Subcutaneous abdominal adipose tissue (tissue), 5 donors: ENCODE results near the gene GJC2.
A peak's percentile ranks its signal among the peaks of the same experiment; 100 is the strongest.

ENCODE experiments used
- H3K27ac ChIP-seq: one replicate; pipeline ENCODE4 v1.7.0; 2013; ENCODE audit warnings: low read depth, mild to moderate bottlenecking, inconsistent platforms, low read length, moderate library complexity
- H3K27me3 ChIP-seq, 5 donors: one replicate each; pipeline ENCODE4 v1.7.0; 2013; ENCODE audit warnings: low read length in 5 of 5, inconsistent platforms in 1 of 5; ENCODE audit not compliant: control insufficient read depth in 5 of 5, insufficient read depth in 4 of 5
- H3K36me3 ChIP-seq, 5 donors: one replicate each; pipeline ENCODE4 v1.7.0; 2013; ENCODE audit warnings: low read length in 5 of 5; ENCODE audit not compliant: control insufficient read depth in 5 of 5, insufficient read depth in 5 of 5
- H3K4me1 ChIP-seq, 5 donors: one replicate each; pipeline ENCODE4 v1.7.0; 2013; ENCODE audit warnings: low read length in 5 of 5, mild to moderate bottlenecking in 3 of 5, moderate library complexity in 1 of 5; ENCODE audit not compliant: control insufficient read depth in 5 of 5, insufficient read depth in 5 of 5
- H3K4me3 ChIP-seq, 5 donors: one replicate each; pipeline ENCODE4 v1.7.0; 2013; ENCODE audit warnings: low read length in 5 of 5, low read depth in 1 of 5
- H3K9ac ChIP-seq, 5 donors: one replicate each; pipeline ENCODE4 v1.7.0; 2013; ENCODE audit warnings: low read length in 5 of 5, mild to moderate bottlenecking in 4 of 5, moderate library complexity in 3 of 5
- H3K9me3 ChIP-seq, 5 donors: one replicate each; pipeline ENCODE4 v1.7.0; 2013; ENCODE audit warnings: low read length in 5 of 5; ENCODE audit not compliant: control insufficient read depth in 5 of 5
- donor health status: healthy.
- donor health status: healthy.
- donor health status: healthy.
- donor health status: healthy.
- donor health status: healthy.

The GJC2 gene

DNA sequence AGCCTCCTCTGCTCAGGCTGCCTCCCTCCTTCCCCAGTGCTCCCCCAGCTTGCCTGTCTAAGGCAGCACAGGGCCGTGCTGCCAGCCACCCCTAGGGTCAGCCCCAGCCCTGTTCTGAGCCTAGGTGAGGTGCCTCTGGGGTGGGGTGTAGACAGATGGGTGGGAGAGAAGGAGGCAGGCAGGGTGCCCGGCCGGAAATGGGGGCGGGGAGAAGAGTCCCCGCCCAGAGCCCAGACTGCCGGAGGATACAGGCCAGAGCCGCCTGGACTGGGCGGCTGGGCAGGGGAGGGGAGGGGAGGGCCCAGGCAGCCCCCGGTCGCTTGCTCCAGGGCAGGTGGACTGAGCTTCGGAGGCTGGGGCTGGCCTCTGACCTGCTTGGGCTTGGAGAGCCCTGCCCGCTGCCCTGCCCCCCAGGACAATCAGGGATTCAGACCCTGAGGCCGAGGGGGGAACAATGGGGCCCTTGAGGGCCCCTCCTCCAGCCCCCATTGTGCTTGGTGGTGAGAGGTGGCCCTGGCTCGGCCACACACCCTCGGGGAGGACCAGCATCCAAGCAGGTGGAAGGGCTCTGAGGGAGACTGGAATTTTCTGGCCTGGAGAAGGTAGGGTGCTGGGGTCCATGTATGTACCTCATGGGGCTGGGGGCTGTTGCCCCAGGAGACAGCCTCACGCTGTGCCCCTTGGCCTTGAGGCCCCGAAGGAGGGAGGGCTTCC is at the start of gene GJC2:
TSS of gene GJC2 (plus strand) at position 525 of the 714 bp plus-strand sequence. CDS start 7,829 bp downstream, outside the sequence.
- Histone ChIP-seq H3K4me3 (peak within 1 kb of the TSS in 3 of 5 donors; percentile 28 to 39 (median 31)), H3K9ac (peak within 1 kb of the TSS in 2 of 5 donors; percentile 56 to 60), H3K4me1 (peaks cover 4 to 63% (median 42%) of the 10 kb centered on the region in 5 donors), H3K27ac (peak within 1 kb of the TSS; percentile 37), H3K27me3 (no peaks in the 10 kb centered on the region), H3K36me3 (peaks cover 0 to 42% (median 39%) of the 10 kb centered on the region in 5 donors), H3K9me3 (no peaks in the 10 kb centered on the region)

DNA sequence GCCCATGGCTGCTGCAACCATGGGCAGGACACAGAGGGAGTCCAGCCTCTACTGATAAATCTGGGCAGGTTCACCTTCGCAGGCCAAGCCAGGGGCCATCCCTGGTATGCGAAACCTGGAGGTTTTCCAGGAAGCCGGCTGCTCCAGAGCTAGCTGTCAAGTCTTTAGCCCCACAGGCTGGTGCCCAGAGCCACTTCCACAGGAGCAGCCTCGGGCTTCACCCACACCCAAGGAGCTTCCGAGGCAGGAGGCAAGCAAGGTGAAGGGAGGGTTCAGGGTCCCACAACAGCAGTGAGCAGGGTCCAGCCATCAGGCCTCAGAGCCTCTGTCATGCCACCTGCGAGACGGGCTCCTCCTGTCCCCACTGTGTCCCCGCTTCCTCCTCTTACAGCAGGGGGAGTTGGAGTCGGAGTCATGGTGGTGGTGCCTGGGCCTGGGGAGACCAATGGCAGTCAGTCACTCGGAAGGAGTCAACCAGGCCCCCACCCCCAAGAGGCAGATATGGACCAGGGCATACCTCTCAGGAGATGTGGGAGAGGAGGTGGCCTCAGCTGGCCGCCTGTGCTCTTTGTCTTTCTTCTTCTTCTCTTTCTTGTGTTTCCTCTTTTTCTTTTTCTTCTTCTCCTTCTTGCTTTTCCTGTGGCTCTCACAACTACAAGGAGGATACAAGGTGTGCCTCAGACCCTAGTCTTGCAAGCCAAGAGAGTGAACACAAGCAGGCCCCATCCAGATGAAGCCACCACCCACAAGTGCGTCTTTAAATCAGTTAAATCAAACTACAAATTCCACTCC is 48.7 kb upstream of the GJC2 start:
- H3K4me1 ChIP-seq, result peaks cover 0 to 38% (median 27%) of the 10 kb centered on the region in 5 donors
- H3K27me3 ChIP-seq, result no peaks in the 10 kb centered on the region
- no peak overlapping the region for H3K27ac ChIP-seq
- H3K9me3 ChIP-seq, result no peaks in the 10 kb centered on the region
- peak overlapping the region in 1 of 5 donors; percentile 90 for H3K4me3 ChIP-seq
- peak overlapping the region in 1 of 5 donors; percentile 28 for H3K9ac ChIP-seq
- H3K36me3 ChIP-seq, result peaks cover 0 to 56% (median 49%) of the 10 kb centered on the region in 5 donors

- Histone ChIP-seq H3K36me3 (peaks cover 0 to 58% (median 53%) of the 10 kb centered on the region in 5 donors), H3K4me3 (peak overlapping the region in 3 of 5 donors; percentile 83 to 90 (median 87)), H3K27ac (no peak overlapping the region), H3K27me3 (no peaks in the 10 kb centered on the region), H3K9ac (peak overlapping the region in 2 of 5 donors; percentile 28), H3K9me3 (no peaks in the 10 kb centered on the region), H3K4me1 (peaks cover 0 to 33% (median 26%) of the 10 kb centered on the region in 5 donors)
Measured at GRCh38 chr1:228101614-228101993, 48.1 kb upstream of the GJC2 start.

DNA sequence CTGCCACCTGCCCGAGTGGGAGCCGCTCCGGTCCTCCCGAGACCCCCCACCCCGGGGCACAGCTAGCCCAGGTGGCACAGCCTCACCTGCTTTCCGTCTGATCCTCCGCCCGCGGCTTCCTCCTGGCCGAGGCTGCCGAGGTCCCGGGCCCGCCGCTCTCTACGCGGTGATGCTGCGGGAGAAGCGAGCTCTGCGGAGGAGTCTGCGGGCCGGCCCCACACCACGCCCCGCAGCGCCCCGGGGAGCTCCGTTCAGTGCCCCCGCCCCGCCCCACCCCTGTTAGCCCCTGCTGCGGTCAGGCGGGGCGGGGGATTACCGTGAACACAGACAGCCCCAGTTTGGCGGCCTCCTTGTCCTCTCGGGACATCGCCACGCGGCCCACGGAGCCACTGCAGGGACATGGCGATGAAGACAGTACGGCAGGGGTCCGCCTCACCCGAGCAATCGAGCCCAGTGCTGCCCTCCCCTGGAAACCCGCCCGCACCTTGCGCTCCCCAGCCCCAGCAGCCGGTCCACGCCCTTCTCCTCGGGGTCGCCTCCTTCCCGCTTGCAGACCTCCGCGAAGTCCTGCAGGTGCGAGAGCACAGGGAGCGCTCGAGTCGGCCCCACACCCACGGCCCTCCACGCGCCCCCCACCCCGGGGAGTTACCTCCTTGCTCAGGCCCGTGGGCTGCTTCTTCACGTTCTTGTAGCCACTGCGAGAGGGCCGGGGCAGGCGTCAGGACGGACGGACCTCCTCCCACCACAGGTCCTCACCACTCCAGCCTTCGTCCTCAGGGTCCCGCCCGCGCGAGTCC is 47.5 kb upstream of the GJC2 start:
- Histone ChIP-seq H3K36me3 (peaks cover 0 to 58% (median 50%) of the 10 kb centered on the region in 5 donors), H3K27me3 (no peaks in the 10 kb centered on the region), H3K4me1 (peaks cover 0 to 30% (median 26%) of the 10 kb centered on the region in 5 donors), H3K27ac (no peak overlapping the region), H3K9ac (peak overlapping the region in 4 of 5 donors; percentile 8 to 69 (median 58)), H3K9me3 (no peaks in the 10 kb centered on the region), H3K4me3 (peak overlapping the region in 4 of 5 donors; percentile 57 to 90 (median 85))

DNA sequence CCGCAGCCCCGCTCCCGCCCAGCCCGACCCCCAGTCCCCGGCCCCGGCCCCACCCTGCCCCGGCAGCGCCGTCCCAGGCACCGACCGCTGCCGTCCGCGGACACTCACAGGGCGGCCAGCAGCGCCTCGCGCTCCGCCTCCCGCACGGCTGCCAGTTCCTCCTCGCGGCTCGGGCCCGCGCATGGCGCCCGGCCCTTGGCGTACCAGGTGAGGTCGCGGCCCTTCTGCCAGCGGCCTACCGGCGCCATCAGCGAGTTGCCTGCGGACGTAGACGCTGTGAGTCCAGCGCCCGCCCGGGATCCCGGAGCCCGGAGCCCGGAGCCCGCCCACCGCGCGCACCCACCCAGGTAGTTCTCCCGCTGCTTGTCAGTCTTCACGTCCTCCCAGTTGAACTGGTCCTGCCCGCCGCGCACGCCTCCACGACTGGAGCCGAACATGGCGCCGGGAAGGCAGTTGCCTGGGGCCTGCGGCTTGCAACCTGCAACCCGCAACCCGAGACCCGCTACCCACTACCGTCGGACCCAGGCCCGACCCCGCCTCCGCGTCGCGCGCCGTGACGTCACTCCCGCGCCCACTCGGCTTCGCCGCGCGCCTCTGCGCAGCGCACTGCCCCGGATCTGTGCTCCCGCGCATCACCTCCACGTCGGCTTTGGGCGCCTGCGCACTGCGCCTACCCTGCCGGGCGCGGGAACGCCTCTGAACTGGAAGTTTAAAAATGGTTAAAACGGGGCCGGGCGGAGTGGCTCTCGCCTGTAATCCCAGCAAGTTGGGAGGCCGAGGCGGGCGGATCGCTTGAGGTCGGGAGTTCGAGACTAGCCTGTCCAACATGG is 46.7 kb upstream of the GJC2 start, which contains the start of gene C1orf35:
TSS of gene C1orf35 (minus strand) at position 535 of the 830 bp plus-strand sequence. CDS start at position 437, 98 bp downstream.
- Histone ChIP-seq H3K4me1 (peaks cover 0 to 33% (median 27%) of the 10 kb centered on the region in 5 donors), H3K4me3 (peak within 1 kb of the TSS in 4 of 5 donors; percentile 80 to 90 (median 85)), H3K27ac (peak within 1 kb of the TSS; percentile 84), H3K36me3 (peaks cover 0 to 57% (median 48%) of the 10 kb centered on the region in 5 donors), H3K27me3 (no peaks in the 10 kb centered on the region), H3K9me3 (no peaks in the 10 kb centered on the region), H3K9ac (peak within 1 kb of the TSS in 4 of 5 donors; percentile 52 to 77 (median 69))

GRCh38 chr1:228104526-228105269 is 45.0 kb upstream of the GJC2 start:
- H3K27me3 ChIP-seq, result no peaks in the 10 kb centered on the region
- H3K9ac ChIP-seq, result no peak overlapping the region
- peaks cover 5 to 46% (median 39%) of the 10 kb centered on the region in 5 donors for H3K4me1 ChIP-seq
- H3K27ac ChIP-seq, result no peak overlapping the region
- peaks cover 0 to 42% (median 32%) of the 10 kb centered on the region in 5 donors for H3K36me3 ChIP-seq
- no peaks in the 10 kb centered on the region for H3K9me3 ChIP-seq
- H3K4me3 ChIP-seq, result no peak overlapping the region

DNA sequence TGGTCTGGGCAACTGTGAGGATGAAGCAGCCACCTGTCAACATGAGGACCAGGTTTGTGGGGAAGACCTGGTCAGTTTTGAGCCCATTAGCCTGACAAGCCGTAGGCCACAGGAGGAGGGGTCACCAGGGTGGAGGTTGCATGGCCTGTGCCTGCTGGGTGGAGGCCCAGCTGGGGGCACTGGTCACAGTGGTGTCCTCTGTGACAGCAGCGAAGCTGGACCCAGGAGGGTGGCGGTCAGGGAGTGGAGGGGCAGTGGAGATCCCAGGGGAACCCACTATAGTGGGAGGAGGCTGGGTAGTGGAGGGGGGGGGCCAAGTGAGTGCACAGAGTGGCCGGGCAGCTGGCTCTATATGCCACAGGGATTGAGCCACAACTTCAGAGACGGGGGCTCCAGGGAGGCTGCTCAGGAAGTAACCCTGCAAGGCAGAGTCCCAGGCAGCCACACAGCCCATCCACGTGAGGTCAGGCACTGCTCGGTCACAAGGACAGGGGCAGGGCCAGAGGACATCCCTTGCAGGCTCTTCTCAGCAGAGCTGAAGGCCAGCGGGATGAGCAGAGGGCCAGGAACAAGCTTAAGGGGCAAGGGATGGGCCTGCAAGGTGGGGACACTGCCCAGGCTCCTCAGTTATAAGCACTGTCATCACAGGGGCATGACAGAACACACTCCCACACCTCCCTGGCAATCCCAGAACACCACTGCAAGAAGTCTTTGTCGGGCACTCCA is 44.3 kb upstream of the GJC2 start:
- Histone ChIP-seq H3K27me3 (no peaks in the 10 kb centered on the region), H3K9me3 (no peaks in the 10 kb centered on the region), H3K9ac (no peak overlapping the region), H3K4me3 (no peak overlapping the region), H3K27ac (no peak overlapping the region), H3K4me1 (peaks cover 5 to 54% (median 46%) of the 10 kb centered on the region in 5 donors), H3K36me3 (peaks cover 0 to 36% (median 28%) of the 10 kb centered on the region in 5 donors)
